Measurements from ENCODE around the gene GGCX.

GGCX gene

GRCh38 chr2:85561280-85562212 lies at the start of gene GGCX:
Gene GGCX (minus strand): TSS chr2:85561493. CDS start chr2:85561428, 65 bp downstream.
- TF ChIP-seq CTCF (IDR thresholded peaks at IDR 0.05; ENCODE audit: borderline replicate concordance, extremely low read depth, low read length, poor library complexity, severe bottlenecking), result peak; percentile 2
- no peak for TF ChIP-seq EZH2 (IDR thresholded peaks at IDR 0.05; ENCODE audit: borderline replicate concordance, low read depth, low read length, severe bottlenecking)
- ATAC-seq (ENCODE audit: insufficient read depth, low read depth), result peak; percentile 93

GRCh38 chr2:85607268-85608215 lies 46.2 kb upstream of the GGCX start:
- peaks cover 34% of the 10 kb centered on the region for H3K79me2 ChIP-seq (ENCODE audit: insufficient read depth, low read length)
- DNase-seq (no peak), ATAC-seq (ENCODE audit: insufficient read depth, low read depth) (no peak)
- H3K4me3 ChIP-seq (ENCODE audit: low read depth in 1 of 2, low read length in 2 of 2), result no peak overlapping the region
- peaks cover 22% of the 10 kb centered on the region; the same call in 1 of the 2 replicates for H4K20me1 ChIP-seq (ENCODE audit: insufficient read depth, low read length)
- no peak overlapping the region for H3K4me2 ChIP-seq (ENCODE audit: insufficient read depth, low read length)
- no peak overlapping the region for H3K27ac ChIP-seq (ENCODE audit: low read length)
- peaks cover 8% of the 10 kb centered on the region for H3K27me3 ChIP-seq (ENCODE audit: insufficient read depth, low read length, poor library complexity)
- peaks cover 30% of the 10 kb centered on the region for H3K36me3 ChIP-seq (ENCODE audit: insufficient read depth, low read length)
- no peak overlapping the region for H2AFZ ChIP-seq (ENCODE audit: low read depth, low read length)
- peaks cover 29% of the 10 kb centered on the region for H3K4me1 ChIP-seq (ENCODE audit: insufficient read depth, low read length)
- no peak overlapping the region for H3K9ac ChIP-seq (ENCODE audit: low read depth, low read length)
- TF ChIP-seq EZH2 (IDR thresholded peaks at IDR 0.05; ENCODE audit: borderline replicate concordance, low read depth, low read length, severe bottlenecking) (no peak), CTCF (IDR thresholded peaks at IDR 0.05; ENCODE audit: borderline replicate concordance, extremely low read depth, low read length, poor library complexity, severe bottlenecking) (no peak)
- no peaks in the 10 kb centered on the region for H3K9me3 ChIP-seq (ENCODE audit: insufficient read depth, low read length, severe bottlenecking)

More at GRCh38 chr2:85561280-85562212, at the start of gene GGCX:
- peaks cover 20% of the 10 kb centered on the region for H3K36me3 ChIP-seq (ENCODE audit: insufficient read depth, low read length)
- peak within 1 kb of the TSS; percentile 81 to 90 for H3K4me3 ChIP-seq (ENCODE audit: low read depth in 1 of 2, low read length in 2 of 2)
- peaks cover 36% of the 10 kb centered on the region for H3K4me1 ChIP-seq (ENCODE audit: insufficient read depth, low read length)
- H3K79me2 ChIP-seq (ENCODE audit: insufficient read depth, low read length), result peaks cover 47% of the 10 kb centered on the region
- peak within 1 kb of the TSS; percentile 96 for H2AFZ ChIP-seq (ENCODE audit: low read depth, low read length)
- no peaks in the 10 kb centered on the region for H3K9me3 ChIP-seq (ENCODE audit: insufficient read depth, low read length, severe bottlenecking)
- DNase-seq, result peak; percentile 97
- peak within 1 kb of the TSS; percentile 84 for H3K4me2 ChIP-seq (ENCODE audit: insufficient read depth, low read length)
- H3K9ac ChIP-seq (ENCODE audit: low read depth, low read length), result peak within 1 kb of the TSS; percentile 91
- no peaks in the 10 kb centered on the region for H3K27me3 ChIP-seq (ENCODE audit: insufficient read depth, low read length, poor library complexity)
- H4K20me1 ChIP-seq (ENCODE audit: insufficient read depth, low read length), result peaks cover 3% of the 10 kb centered on the region; the same call in 1 of the 2 replicates
- H3K27ac ChIP-seq (ENCODE audit: low read length), result peak within 1 kb of the TSS; percentile 95

GRCh38 chr2:85606116-85606455 lies 44.8 kb upstream of the GGCX start:
- Histone ChIP-seq H4K20me1 (ENCODE audit: insufficient read depth, low read length) (peaks cover 28% of the 10 kb centered on the region; the same call in 1 of the 2 replicates), H3K9me3 (ENCODE audit: insufficient read depth, low read length, severe bottlenecking) (no peaks in the 10 kb centered on the region), H2AFZ (ENCODE audit: low read depth, low read length) (no peak overlapping the region), H3K9ac (ENCODE audit: low read depth, low read length) (no peak overlapping the region), H3K27me3 (ENCODE audit: insufficient read depth, low read length, poor library complexity) (peaks cover 10% of the 10 kb centered on the region), H3K4me3 (ENCODE audit: low read depth in 1 of 2, low read length in 2 of 2) (no peak overlapping the region), H3K36me3 (ENCODE audit: insufficient read depth, low read length) (peaks cover 30% of the 10 kb centered on the region), H3K79me2 (ENCODE audit: insufficient read depth, low read length) (peaks cover 19% of the 10 kb centered on the region), H3K4me2 (ENCODE audit: insufficient read depth, low read length) (no peak overlapping the region), H3K4me1 (ENCODE audit: insufficient read depth, low read length) (peaks cover 31% of the 10 kb centered on the region), H3K27ac (ENCODE audit: low read length) (no peak overlapping the region)
- no peak for DNase-seq
- TF ChIP-seq EZH2 (IDR thresholded peaks at IDR 0.05; ENCODE audit: borderline replicate concordance, low read depth, low read length, severe bottlenecking) (no peak), CTCF (IDR thresholded peaks at IDR 0.05; ENCODE audit: borderline replicate concordance, extremely low read depth, low read length, poor library complexity, severe bottlenecking) (no peak)
- ATAC-seq (ENCODE audit: insufficient read depth, low read depth), result no peak
